HEK293 (cell line): ENCODE measurements around the gene FOXK2.

Experiments
- CTCF ChIA-PET: fragments of 350-600 bp; formaldehyde crosslinking; extraction: SDS; loops from one replicate; lab custom pipeline; 2021; ENCODE audit warnings: antibody characterized with exemption; lab: Yijun Ruan, JAX
- POLR2A ChIA-PET: fragments of 300-600 bp; formaldehyde crosslinking; extraction: SDS; loops from one replicate; lab custom pipeline; 2020; ENCODE audit warnings: antibody characterized with exemption, inconsistent platforms; lab: Yijun Ruan, JAX
- H3K27ac ChIP-seq: fragments of 200-500 bp; sonication (Bioruptor generic); 2 replicates; pipeline ENCODE4 v1.5.1; 2014; ENCODE audit warnings: low read depth, low read length, control low read depth, inconsistent platforms; ENCODE audit errors: extremely low read depth
- H3K36me3 ChIP-seq, 2 experiments: fragments of 200-500 bp in 1 of 2; sonication (Bioruptor generic) in 1 of 2; 1 replicate in 1 of 2; 2 replicates in 1 of 2; pipeline ENCODE4 v1.5.1; 2014 to 2017; ENCODE audit warnings: inconsistent platforms in 2 of 2, low read length in 2 of 2; ENCODE audit not compliant: control insufficient read depth in 2 of 2, insufficient read depth in 1 of 2
- H3K4me1 ChIP-seq: fragments of 200-500 bp; sonication (Bioruptor generic); 2 replicates; pipeline ENCODE4 v1.5.1; 2014; ENCODE audit warnings: mild to moderate bottlenecking, low read length, inconsistent platforms; ENCODE audit not compliant: control insufficient read depth, insufficient read depth
- H3K4me3 ChIP-seq: 2 replicates; pipeline ENCODE4 v1.5.1; 2011; ENCODE audit warnings: low read depth, mild to moderate bottlenecking, control low read depth, low read length, moderate library complexity
- H3K9me3 ChIP-seq: fragments of 200-500 bp; sonication (Bioruptor generic); 2 replicates; pipeline ENCODE4 v1.5.1; 2014; ENCODE audit warnings: low read depth, low read length, inconsistent platforms; ENCODE audit not compliant: control insufficient read depth, insufficient read depth
- HOXA7 ChIP-seq: sonication (generic); formaldehyde crosslinking; IDR thresholded peaks from 2 replicates; pipeline ENCODE4 v1.8.1; 2022; ENCODE audit warnings: missing genetic modification reagents, borderline replicate concordance
- HOXC10 ChIP-seq: sonication (generic); formaldehyde crosslinking; IDR thresholded peaks from 2 replicates; pipeline ENCODE4 v1.8.1; 2023; ENCODE audit warnings: mild to moderate bottlenecking, missing genetic modification reagents
- KLF16 ChIP-seq: fragments of 450-650 bp; formaldehyde crosslinking; IDR thresholded peaks from 2 replicates; pipeline ENCODE4 v1.5.1; 2017; ENCODE audit warnings: missing biosample characterization, missing genetic modification characterization
- SP7 ChIP-seq: fragments of 450-650 bp; formaldehyde crosslinking; IDR thresholded peaks from 2 replicates; pipeline ENCODE4 v1.5.1; 2016; ENCODE audit warnings: missing biosample characterization, missing genetic modification characterization
- ZNF146 ChIP-seq: fragments of 450-650 bp; formaldehyde crosslinking; IDR thresholded peaks from 2 replicates; pipeline ENCODE4 v1.5.1; 2016; ENCODE audit warnings: missing biosample characterization, missing genetic modification characterization
- ZNF174 ChIP-seq: fragments of 450-650 bp; formaldehyde crosslinking; IDR thresholded peaks from 2 replicates; pipeline ENCODE4 v1.5.0; 2017; ENCODE audit warnings: missing biosample characterization, mild to moderate bottlenecking, missing genetic modification characterization
- ZNF214 ChIP-seq: fragments of 450-650 bp; formaldehyde crosslinking; IDR thresholded peaks from 2 replicates; pipeline ENCODE4 v1.5.1; 2017; ENCODE audit warnings: missing biosample characterization, mild to moderate bottlenecking, missing genetic modification characterization, borderline replicate concordance
- ZNF223 ChIP-seq: fragments of 450-650 bp; formaldehyde crosslinking; IDR thresholded peaks from 2 replicates; pipeline ENCODE4 v1.5.1; 2016; ENCODE audit warnings: missing biosample characterization, missing genetic modification characterization
- ZNF292 ChIP-seq: fragments of 450-650 bp; formaldehyde crosslinking; IDR thresholded peaks from 2 replicates; pipeline ENCODE4 v1.5.1; 2016; ENCODE audit warnings: low read depth, missing biosample characterization, missing genetic modification characterization, borderline replicate concordance
- ZNF433 ChIP-seq: fragments of 450-650 bp; formaldehyde crosslinking; IDR thresholded peaks from 2 replicates; pipeline ENCODE4 v1.5.1; 2016; ENCODE audit warnings: missing biosample characterization, missing genetic modification characterization, low read depth
- ZNF473 ChIP-seq: fragments of 450-650 bp; formaldehyde crosslinking; IDR thresholded peaks from 2 replicates; pipeline ENCODE4 v1.5.1; 2017; ENCODE audit warnings: missing biosample characterization, missing genetic modification characterization
- ZNF654 ChIP-seq: fragments of 450-650 bp; formaldehyde crosslinking; IDR thresholded peaks from 2 replicates; pipeline ENCODE4 v1.5.1; 2016; ENCODE audit warnings: low read depth, missing biosample characterization, missing genetic modification characterization
- ZNF670 ChIP-seq: fragments of 450-650 bp; formaldehyde crosslinking; IDR thresholded peaks from 2 replicates; pipeline ENCODE4 v1.5.1; 2016; ENCODE audit warnings: missing biosample characterization, missing genetic modification characterization, low read depth
- ZNF830 ChIP-seq: fragments of 450-650 bp; IDR thresholded peaks from 2 replicates; pipeline ENCODE4 v1.5.0; 2018; ENCODE audit warnings: missing biosample characterization, missing genetic modification characterization, low read depth, mild to moderate bottlenecking, moderate library complexity
- TF ChIP-seq, protein P1 (sequence below): fragments of 450-650 bp; formaldehyde crosslinking; IDR thresholded peaks from 2 replicates; pipeline ENCODE4 v1.5.1; 2017; ENCODE audit warnings: missing biosample characterization, mild to moderate bottlenecking, missing genetic modification characterization, moderate library complexity
- TF ChIP-seq, protein P2 (sequence below): fragments of 450-650 bp; formaldehyde crosslinking; IDR thresholded peaks from 2 replicates; pipeline ENCODE4 v1.5.1; 2016; ENCODE audit warnings: missing biosample characterization, missing genetic modification characterization
- TF ChIP-seq, protein P3 (sequence below): fragments of 450-650 bp; formaldehyde crosslinking; IDR thresholded peaks from 2 replicates; pipeline ENCODE4 v1.5.1; 2016; ENCODE audit warnings: missing biosample characterization, missing genetic modification characterization
- TF ChIP-seq, protein P4 (sequence below): fragments of 450-650 bp; formaldehyde crosslinking; IDR thresholded peaks from 2 replicates; pipeline ENCODE4 v1.5.1; 2017; ENCODE audit warnings: missing biosample characterization, missing genetic modification characterization
- TF ChIP-seq, protein P5 (sequence below): fragments of 450-650 bp; formaldehyde crosslinking; IDR thresholded peaks from 2 replicates; pipeline ENCODE4 v1.5.1; 2016; ENCODE audit warnings: missing biosample characterization, missing genetic modification characterization

Gene FOXK2

DNA sequence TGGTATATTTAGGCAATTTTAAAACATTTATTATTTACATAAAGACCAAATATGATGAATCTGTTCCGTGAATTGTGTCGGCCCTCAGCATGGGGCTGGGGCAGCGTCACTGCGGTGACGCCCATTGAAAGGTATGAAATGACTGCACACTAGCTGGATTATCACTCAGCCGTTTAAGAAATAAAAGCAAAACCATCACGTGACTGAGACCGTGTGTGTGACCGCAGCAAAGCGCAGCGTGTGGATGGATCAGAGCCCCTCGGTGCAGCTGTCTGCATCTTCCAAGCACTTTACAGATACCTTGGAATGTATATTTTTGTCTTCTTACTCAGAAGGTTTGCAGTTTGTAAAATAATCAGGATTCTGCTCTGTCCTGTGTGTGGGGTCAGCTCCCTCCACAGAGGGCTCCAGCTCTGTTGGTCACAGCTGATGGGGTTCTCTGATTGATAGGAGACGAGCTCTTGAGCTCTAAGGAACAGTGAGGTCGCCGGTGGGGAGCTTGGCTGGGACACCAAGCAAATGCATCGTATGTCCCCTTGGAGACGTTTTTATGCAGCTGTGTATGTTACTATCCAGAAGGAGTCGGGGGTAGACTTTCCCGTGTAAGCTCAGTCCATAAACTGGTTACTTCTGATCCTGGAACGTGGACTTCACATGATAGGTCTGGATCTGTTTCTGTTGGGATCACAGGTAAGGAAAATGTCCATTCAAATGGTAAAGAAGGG lies 83.6 kb downstream of the FOXK2 start:
- POLR2A ChIA-PET: interaction anchor here (0.6 kb wide), 1 partner anchor 992 kb away, joined by 4 read pairs; no protein-coding TSS in a partner anchor

DNA sequence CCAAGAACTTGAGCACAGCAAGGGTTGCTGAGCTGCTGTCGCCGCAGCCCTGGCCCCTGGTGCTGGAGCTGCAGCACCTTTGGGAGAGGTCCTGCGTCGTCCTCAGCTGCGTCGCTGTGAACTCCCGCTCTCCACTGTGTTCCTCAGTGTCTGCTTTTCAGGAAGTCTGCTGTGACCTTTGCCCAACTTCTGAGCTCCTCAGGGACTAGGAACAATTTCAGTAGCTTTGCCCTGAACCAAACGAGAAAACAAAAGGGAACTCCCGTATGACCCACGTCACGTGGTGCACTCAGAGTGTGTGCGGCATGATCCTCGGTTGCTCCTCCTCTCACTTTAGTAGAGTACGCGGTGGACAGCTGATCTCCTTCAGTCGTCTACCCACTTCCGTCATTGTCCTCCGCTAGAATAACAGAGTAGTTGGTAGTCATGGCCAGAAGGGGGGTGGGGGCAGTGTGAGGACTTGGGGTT lies 84.5 kb downstream of the FOXK2 start:
- no peaks in the 10 kb centered on the region for H3K4me1 ChIP-seq
- TF ChIP-seq ZNF433: no peak
- TF ChIP-seq ZNF214 (tag by site-specific recombination): no peak
- TF ChIP-seq ZNF654: no peak
- TF ChIP-seq ZNF223 (tag by site-specific recombination): no peak
- TF ChIP-seq KLF16 (tag by site-specific recombination): no peak
- TF ChIP-seq, protein P1, sequence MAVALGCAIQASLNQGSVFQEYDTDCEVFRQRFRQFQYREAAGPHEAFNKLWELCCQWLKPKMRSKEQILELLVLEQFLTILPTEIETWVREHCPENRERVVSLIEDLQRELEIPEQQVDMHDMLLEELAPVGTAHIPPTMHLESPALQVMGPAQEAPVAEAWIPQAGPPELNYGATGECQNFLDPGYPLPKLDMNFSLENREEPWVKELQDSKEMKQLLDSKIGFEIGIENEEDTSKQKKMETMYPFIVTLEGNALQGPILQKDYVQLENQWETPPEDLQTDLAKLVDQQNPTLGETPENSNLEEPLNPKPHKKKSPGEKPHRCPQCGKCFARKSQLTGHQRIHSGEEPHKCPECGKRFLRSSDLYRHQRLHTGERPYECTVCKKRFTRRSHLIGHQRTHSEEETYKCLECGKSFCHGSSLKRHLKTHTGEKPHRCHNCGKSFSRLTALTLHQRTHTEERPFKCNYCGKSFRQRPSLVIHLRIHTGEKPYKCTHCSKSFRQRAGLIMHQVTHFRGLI (tag by site-specific recombination): no peak
- TF ChIP-seq ZNF174 (tag by site-specific recombination): no peak
- no peak for TF ChIP-seq ZNF473

More for the DNA sequence above, 83.6 kb downstream of the FOXK2 start:
- TF ChIP-seq ZNF292 (tag by site-specific recombination) (no peak), SP7 (no peak), HOXC10 (CRISPR knock-in tag) (no peak), ZNF830 (tag by site-specific recombination) (no peak), ZNF174 (tag by site-specific recombination) (no peak), HOXA7 (CRISPR knock-in tag) (no peak), ZNF670 (tag by site-specific recombination) (no peak), ZNF146 (tag by site-specific recombination) (no peak)
- TF ChIP-seq, protein P2, sequence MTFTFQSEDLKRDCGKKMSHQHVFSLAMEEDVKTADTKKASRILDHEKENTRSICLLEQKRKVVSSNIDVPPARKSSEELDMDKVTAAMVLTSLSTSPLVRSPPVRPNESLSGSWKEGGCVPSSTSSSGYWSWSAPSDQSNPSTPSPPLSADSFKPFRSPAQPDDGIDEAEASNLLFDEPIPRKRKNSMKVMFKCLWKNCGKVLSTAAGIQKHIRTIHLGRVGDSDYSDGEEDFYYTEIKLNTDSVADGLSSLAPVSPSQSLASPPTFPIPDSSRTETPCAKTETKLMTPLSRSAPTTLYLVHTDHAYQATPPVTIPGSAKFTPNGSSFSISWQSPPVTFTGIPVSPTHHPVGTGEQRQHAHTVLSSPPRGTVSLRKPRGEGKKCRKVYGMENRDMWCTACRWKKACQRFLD (tag by site-specific recombination): no peak
- TF ChIP-seq, protein P3, sequence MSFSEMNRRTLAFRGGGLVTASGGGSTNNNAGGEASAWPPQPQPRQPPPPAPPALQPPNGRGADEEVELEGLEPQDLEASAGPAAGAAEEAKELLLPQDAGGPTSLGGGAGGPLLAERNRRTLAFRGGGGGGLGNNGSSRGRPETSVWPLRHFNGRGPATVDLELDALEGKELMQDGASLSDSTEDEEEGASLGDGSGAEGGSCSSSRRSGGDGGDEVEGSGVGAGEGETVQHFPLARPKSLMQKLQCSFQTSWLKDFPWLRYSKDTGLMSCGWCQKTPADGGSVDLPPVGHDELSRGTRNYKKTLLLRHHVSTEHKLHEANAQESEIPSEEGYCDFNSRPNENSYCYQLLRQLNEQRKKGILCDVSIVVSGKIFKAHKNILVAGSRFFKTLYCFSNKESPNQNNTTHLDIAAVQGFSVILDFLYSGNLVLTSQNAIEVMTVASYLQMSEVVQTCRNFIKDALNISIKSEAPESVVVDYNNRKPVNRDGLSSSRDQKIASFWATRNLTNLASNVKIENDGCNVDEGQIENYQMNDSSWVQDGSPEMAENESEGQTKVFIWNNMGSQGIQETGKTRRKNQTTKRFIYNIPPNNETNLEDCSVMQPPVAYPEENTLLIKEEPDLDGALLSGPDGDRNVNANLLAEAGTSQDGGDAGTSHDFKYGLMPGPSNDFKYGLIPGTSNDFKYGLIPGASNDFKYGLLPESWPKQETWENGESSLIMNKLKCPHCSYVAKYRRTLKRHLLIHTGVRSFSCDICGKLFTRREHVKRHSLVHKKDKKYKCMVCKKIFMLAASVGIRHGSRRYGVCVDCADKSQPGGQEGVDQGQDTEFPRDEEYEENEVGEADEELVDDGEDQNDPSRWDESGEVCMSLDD (tag by site-specific recombination): no peak
- TF ChIP-seq, protein P4, sequence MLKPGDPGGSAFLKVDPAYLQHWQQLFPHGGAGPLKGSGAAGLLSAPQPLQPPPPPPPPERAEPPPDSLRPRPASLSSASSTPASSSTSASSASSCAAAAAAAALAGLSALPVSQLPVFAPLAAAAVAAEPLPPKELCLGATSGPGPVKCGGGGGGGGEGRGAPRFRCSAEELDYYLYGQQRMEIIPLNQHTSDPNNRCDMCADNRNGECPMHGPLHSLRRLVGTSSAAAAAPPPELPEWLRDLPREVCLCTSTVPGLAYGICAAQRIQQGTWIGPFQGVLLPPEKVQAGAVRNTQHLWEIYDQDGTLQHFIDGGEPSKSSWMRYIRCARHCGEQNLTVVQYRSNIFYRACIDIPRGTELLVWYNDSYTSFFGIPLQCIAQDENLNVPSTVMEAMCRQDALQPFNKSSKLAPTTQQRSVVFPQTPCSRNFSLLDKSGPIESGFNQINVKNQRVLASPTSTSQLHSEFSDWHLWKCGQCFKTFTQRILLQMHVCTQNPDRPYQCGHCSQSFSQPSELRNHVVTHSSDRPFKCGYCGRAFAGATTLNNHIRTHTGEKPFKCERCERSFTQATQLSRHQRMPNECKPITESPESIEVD (tag by site-specific recombination): no peak
- TF ChIP-seq, protein P5, sequence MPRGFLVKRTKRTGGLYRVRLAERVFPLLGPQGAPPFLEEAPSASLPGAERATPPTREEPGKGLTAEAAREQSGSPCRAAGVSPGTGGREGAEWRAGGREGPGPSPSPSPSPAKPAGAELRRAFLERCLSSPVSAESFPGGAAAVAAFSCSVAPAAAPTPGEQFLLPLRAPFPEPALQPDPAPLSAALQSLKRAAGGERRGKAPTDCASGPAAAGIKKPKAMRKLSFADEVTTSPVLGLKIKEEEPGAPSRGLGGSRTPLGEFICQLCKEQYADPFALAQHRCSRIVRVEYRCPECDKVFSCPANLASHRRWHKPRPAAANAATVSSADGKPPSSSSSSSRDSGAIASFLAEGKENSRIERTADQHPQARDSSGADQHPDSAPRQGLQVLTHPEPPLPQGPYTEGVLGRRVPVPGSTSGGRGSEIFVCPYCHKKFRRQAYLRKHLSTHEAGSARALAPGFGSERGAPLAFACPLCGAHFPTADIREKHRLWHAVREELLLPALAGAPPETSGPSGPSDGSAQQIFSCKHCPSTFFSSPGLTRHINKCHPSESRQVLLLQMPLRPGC (tag by site-specific recombination): no peak
- no peak overlapping the region for H3K4me3 ChIP-seq
- peaks cover 42 to 86% of the 10 kb centered on the region in 2 experiments for H3K36me3 ChIP-seq
- H3K27ac ChIP-seq: no peak overlapping the region
- CTCF ChIA-PET: interaction anchor here (0.5 to 1.1 kb wide), 4 partner anchors 21 to 175 kb away, joined by 3 read pairs; no protein-coding TSS in a partner anchor
- H3K9me3 ChIP-seq: no peaks in the 10 kb centered on the region; the same call in 1 of the 2 replicates
- H3K4me1 ChIP-seq: no peaks in the 10 kb centered on the region

More for the DNA sequence above, 84.5 kb downstream of the FOXK2 start:
- POLR2A ChIA-PET: interaction anchor here (0.6 kb wide), 1 partner anchor 992 kb away, joined by 4 read pairs; no protein-coding TSS in a partner anchor
- CTCF ChIA-PET: interaction anchor here (0.5 to 0.7 kb wide), 2 partner anchors 20 to 135 kb away, joined by 3 read pairs; no protein-coding TSS in a partner anchor
- no peak overlapping the region for H3K4me3 ChIP-seq
- peaks cover 48 to 83% of the 10 kb centered on the region in 2 experiments for H3K36me3 ChIP-seq
- H3K27ac ChIP-seq: no peak overlapping the region
- H3K9me3 ChIP-seq: no peaks in the 10 kb centered on the region; the same call in 1 of the 2 replicates
